NCI-H2196 treated with DMSO at 0.1 percent for 48 hours (cell line): ENCODE results near the gene GLYR1.

ENCODE experiments used
- DNase-seq: peaks from one replicate; lab custom pipeline; 2025; ENCODE audit not compliant: unreplicated experiment; lab: John Stamatoyannopoulos, UW

Gene GLYR1

GRCh38 chr16:4811242-4811641, 35.8 kb downstream of the GLYR1 start:
- DNase-seq = no peak

GRCh38 chr16:4806280-4806679, 40.8 kb downstream of the GLYR1 start:
- DNase-seq = no peak

- DNase-seq = no peak
Observed at GRCh38 chr16:4805231-4805630, 41.9 kb downstream of the GLYR1 start.

GRCh38 chr16:4803898-4804762, 43.0 kb downstream of the GLYR1 start:
- DNase-seq = no peak

- DNase-seq = no peak
Observed at GRCh38 chr16:4803401-4803844, 43.7 kb downstream of the GLYR1 start.

- peak; percentile 94 for DNase-seq
Observed at GRCh38 chr16:4802659-4803287, 44.3 kb downstream of the GLYR1 start.

- DNase-seq = peak; percentile 79
Observed at GRCh38 chr16:4801962-4802658, 45.0 kb downstream of the GLYR1 start, which contains the start of gene ROGDI. ROGDI (minus strand) TSS chr16:4802633; CDS start chr16:4802571, 62 bp downstream.

GRCh38 chr16:4801051-4801961, 45.8 kb downstream of the GLYR1 start:
- DNase-seq = no peak

GRCh38 chr16:4800290-4801041, 46.6 kb downstream of the GLYR1 start:
- DNase-seq = peak; percentile 78

GRCh38 chr16:4799171-4799855, 47.8 kb downstream of the GLYR1 start:
- DNase-seq = no peak

- DNase-seq = no peak
Observed at GRCh38 chr16:4798456-4798855, 48.6 kb downstream of the GLYR1 start.

- no peak for DNase-seq
Observed at GRCh38 chr16:4797805-4798252, 49.3 kb downstream of the GLYR1 start.

GRCh38 chr16:4796982-4797804, 49.9 kb downstream of the GLYR1 start:
- no peak for DNase-seq

GRCh38 chr16:4795828-4796572, 51.1 kb downstream of the GLYR1 start:
- DNase-seq = no peak

GRCh38 chr16:4795181-4795827, 51.8 kb downstream of the GLYR1 start, which contains the start of gene SMIM22:
SMIM22 (plus strand) TSS chr16:4795369; CDS start chr16:4795735, 366 bp downstream.
- peak; percentile 59 for DNase-seq

- no peak for DNase-seq
Observed at GRCh38 chr16:4792951-4793513, 54.1 kb downstream of the GLYR1 start.

GRCh38 chr16:4790871-4791270, 56.2 kb downstream of the GLYR1 start:
- no peak for DNase-seq
